GM18502 (cell line): Measurements from ENCODE around the gene PEPD.

Experiments
- ATAC-seq: cut with Tn5 transposase; IDR thresholded peaks from one replicate; pipeline ENCODE4 v1.9.1; 2021; ENCODE audit warnings: mild to moderate bottlenecking; ENCODE audit not compliant: unreplicated experiment, poor library complexity

PEPD gene

DNA sequence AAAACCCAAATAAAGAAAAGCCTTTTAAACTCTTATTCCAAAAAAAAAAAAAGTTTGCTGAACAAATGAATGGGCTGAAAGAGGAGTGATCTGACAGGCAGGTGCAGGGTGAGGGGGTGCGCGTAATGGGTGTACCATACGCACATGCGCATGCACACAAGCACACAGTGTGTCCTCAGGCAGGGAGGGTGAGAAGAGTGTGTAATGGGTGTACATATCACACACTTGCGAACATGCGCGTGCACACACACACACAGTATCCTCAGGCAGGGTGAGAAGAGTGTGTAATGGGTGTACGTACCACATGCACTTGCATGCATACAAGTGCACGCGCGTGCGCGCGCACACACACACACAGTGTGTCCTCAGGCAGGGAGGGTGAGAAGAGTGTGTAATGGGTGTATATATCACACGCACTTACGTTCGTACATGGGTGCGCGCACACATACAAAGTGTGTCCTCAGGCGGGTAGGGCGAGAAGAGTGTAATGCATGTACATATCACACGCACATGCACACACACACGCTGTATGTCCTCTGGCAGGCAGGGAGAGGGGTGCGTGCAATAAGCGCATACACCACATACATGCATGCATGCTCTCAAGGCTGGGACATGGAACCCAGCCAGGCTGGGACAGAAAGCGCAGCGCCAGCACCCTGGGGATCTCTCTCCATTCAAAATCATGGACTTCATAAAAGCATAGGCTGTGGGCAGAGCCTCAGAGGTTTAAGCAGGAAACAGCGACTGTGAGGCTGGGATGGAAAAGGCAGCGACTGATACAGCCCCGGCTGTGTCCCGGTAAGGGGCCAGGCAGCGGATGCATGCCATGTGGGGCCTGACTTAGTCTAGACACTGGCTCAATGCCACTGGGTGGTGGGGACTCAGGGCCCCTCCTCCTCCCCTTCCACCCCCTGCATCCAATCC lies 77.7 kb downstream of the PEPD start:
- no peak for ATAC-seq

DNA sequence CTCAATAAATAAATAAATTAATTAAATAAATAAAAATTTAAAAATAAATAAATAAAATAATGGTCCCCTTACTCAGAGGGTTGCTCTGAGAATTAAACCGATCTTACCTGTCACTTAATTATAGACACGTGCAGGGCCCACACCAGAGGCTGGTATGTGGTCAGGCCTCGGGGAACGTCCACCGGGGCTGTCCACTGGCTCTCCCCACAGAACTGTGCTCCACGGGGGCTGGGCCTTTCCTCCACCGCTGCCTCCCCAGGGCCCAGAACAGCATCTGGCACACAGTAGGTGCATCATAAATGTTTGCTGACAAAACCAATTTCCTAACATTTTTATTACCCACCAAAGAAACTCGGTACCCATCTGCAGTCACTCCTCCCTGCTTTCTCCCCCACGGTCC lies 78.9 kb downstream of the PEPD start:
- no peak for ATAC-seq

DNA sequence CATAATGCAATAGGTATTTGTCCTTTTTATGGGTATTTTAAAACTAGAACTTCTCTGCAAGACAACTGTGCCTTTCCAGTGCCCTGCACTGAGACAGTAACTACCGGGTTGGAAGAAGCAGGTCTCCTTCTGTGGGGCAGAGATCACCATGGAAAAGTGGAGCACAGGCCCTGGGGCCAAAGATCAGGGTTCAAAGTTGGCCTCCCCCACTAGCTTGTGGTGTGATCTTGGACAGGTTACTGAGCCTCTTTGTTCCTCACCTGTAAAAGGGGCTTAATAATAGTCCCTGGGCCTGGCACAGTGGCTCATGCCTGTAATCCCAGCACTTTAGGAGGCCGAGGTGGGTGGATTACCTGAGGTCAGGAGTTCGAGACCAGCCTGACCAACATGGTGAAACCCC lies 79.8 kb downstream of the PEPD start:
- ATAC-seq: no peak

DNA sequence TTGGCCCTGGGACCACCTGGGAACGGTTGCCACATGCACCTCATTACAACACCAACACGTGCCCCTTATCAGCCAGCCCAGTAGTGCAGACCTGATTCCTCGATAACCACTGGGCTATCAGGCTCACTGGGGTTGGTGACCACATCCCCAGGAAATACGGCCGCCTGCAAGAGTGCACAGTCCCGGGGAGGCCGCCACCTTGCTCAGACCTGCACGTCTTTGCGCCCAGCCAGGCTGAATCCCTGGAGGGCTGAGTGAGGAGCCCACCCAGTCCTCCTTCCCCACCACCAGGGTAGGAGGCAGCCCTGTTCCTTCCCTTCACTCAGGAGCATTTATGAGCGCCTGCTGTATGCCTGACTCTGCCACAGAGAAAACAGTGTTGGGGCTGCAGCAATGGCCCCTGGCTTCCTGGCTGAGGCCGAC lies 80.3 kb downstream of the PEPD start:
- no peak for ATAC-seq

DNA sequence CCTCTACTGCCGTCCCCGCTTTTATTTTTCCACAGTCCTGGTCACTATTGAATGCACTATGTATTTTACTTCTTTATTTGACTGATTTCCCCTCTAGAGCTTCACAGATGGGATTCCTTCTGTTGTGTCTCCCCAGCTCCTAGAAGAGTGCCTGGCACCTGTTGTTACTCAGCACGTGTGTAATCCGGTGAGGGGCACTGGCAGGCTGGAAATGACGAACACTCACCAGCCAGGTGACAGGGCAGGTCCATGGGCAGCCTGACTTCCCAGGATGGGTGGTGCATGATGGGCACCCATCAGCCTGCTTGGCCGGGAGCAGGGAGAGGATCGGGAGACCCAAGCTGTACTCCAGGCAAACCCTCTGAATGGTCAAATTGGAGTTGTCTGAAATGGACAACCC lies 80.9 kb downstream of the PEPD start:
- ATAC-seq: no peak

DNA sequence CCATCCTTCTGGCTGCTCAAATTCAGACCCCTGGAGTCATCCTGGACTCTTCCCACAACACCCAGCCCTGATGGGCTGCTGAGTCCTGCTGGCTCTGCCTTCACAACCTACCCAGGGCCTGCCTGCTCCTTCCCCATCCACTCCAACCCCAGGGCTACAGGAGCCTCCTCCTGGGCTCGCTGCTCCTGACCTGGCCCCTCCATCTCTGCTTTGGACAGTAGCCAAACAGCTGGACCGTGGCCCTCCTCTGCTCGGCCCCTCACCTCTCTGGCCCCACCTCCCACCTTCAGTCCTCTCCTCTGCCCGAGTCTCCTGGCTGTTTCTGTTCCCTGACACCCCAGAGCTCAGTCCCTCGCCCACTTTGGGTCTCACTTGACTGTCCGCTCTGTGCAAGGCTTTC lies 81.3 kb downstream of the PEPD start:
- ATAC-seq: no peak

DNA sequence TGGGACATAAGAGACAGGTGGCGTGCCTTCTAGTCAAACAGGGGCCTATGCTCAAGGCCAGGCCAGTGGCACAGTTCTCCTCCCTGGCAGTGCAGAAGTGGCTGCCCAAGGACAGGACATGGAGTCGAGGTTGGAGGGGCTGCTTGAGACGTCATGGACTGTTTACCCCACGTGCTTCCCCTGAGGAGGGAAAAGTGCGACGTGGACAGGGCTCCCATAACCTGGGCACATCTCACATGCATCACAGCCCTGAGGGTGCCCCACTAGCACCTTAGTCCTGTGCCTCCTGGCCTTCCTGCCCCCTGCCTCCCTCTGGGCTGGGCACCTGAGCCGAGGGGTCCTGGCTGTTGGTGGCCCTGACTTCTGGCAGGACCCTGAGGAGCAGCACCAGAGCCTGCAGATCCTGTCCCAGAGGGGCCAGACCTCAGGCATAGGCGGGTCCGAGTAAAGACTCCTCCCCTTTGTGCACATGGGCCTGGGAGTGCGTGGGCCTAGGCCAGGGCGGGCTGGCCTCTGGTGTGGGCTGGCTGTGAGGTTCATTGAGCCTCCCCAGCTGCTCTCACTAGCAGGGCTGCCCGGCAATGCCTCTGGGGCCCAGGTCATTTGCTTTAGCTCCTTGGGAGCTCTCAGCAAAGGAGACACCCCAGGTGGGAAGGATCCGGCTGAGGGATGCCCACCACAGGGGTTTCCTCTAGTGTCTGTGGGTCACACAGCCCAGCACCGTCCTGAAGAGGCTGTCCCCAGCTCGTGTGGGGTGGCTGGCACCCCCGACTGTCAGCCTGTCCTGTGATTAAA lies 82.4 kb downstream of the PEPD start:
- ATAC-seq: no peak

DNA sequence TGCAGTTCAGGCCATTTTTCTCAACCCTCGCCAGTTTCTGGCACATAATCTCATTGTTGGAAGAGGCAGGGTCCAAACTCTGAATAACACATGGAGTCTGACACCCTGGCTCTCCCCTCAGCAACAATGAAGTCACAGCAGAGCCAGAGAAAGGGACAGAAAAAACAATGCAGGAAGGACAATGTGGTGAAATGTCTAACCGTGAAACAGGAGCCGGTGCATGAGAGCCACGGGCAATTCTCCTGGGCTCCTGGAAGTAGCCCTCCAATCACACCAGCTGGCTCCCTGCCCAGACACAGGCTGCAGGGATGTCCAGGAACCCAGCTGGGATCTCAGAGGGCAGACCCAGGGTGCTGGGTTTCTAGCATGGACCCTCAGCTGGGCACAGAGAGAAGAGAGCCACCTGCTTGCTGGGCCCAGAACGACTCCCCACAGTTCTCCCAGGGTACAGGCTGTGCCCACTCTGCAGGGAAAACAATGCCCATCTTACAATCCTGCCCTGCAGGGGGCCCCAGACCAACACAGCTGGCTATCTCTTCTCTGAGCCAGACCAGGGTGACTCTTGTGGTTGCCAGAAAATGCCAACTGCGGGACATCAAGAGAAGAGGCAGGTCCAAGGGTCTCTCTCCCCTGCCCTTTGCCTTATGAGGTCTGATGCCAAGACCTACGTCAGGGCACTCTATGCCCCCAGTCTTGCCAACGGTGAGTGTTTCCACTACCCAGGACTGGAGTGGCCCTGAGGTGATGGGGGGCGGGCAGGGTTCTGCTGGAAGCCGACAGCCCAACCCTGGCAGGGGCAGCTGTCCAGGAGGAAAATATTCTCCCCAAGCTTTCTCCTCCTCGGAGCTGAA lies 83.5 kb downstream of the PEPD start:
- no peak for ATAC-seq

DNA sequence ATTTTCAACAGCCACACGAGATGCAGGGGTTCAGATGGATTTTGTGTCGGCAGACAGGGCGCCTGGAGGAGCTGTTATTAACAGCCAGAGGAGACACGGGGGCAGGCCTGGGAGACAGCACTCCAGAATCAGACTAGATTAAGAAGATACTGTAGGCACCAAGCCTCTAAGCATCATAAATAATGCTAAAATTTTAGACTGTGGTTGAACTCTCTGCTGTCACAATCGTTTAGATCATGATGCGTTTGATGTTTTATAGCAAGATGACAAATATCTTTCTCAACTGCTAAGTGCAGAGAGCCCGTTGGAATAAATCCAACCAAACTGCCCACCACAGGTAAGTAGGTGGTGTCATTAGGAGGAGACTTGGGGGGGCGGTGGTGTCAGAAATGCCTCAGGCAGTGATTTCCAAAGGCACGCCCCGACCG lies 84.2 kb downstream of the PEPD start:
- no peak for ATAC-seq

DNA sequence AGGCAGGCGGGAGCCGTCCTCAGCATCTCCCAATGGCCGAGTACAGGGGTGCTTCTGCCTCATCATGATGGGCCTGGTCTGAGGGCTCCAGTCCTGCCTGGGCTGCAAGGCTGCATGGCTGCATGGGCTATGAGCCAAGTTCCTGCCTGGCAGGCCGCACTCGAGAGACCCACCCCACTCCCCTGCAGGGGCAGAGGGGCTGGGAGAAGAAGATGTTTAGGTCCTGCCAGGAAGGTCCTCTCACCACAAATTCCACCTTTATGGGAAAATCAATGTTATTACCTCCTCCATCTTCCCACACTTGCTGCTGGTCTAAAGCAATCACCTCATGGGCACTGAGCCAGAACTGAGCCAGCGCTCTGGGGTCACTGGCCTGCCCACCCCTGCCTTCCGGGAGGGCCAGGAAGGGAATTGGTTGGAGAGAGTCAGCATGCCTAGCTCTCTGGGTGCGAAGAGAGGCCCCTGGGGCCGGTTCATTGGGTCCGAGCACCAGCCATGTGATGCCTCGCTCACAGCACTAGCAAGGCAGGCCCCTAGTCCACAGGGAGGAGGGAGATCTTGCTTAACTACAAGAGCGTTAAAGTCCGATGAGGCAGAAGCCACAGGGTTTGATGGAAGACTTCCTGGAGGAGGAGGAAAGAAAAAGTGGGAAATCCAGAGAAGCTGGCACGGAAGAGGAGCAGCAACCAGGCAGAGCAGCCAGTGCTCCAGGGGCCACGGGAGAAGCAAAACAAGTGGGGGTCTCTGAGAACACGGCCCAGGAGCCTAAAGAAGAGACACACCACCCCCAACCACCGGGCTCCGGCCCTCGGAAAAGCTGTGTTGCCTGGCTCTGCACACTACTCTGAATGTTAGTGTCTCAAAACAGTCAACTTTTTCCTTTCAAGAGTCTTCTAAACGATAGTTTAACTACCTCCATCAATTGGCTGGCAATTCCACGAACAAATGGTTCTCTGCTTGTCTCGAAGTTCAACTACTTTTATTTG lies 84.9 kb downstream of the PEPD start:
- ATAC-seq: no peak

DNA sequence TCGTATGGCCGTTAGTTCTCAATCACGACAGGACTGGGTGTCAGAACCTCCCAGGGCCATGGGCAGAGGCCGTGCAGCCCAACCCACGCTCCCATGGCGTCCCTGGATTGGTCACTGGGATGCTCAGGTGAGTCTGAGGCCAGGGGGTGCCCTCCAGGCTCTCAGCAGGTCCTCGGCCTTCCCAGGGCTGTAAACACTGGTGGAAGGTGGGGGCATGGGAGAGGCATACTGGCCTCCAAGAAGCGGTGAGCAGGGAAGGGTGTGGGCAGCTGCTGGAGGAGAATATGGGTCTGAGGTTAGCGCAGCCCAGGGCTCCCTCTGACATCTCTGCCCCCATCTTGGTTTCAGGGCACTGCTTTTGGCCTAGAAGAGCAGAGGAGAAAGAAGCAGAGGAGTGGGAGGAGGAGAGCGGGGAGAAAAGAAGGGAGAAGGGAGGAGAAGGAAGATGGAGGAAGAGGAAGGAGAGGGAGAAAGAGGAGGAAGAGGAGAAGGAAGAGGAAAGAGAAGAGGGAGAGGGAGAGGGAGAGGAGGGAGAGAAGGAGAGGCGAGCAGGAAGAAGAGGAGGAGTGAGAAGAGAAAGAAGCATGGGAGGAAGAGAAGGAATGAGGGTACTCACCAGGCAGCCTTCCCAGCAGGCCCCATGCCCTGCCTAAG lies 85.8 kb downstream of the PEPD start:
- ATAC-seq: no peak

DNA sequence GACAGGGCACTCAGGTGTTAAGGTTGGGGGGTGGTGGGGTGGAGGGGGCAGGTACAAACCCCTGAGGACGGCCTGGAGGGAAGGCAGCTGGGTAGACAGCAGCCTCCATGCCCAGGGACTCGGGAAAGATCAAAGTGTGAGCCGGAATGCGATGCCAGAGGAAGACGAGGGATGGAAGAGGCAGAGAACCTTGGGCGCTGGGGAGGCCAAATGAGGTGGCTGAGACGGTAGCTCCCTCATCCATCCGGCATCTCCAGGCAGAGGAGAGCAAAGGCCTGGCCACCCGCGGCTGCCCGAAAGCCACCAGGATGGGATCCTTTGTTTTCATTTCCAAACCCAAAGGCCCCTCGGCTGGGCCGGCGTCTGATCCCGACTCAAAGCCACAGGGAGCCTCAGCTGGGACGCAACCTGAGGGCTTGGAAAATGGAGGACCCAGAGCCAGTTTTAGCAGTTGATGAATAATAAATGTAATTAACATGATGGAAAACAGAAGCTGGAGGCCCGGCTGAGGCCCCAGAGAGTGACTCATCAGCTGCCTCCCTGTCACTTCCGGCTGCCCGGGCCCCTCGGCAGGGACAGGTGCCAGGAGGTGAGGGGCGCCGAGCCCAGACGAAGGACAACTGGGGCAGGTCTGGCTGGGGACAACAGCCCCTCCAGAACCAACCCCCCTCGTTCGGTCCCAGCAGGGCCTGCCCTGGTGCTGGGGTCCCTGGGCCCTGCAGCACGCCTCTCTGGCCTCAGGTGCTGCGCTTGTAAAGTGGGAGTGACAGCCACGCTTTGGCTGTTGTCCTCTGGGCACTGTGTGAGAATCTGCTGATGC lies 86.5 kb downstream of the PEPD start:
- ATAC-seq: no peak

DNA sequence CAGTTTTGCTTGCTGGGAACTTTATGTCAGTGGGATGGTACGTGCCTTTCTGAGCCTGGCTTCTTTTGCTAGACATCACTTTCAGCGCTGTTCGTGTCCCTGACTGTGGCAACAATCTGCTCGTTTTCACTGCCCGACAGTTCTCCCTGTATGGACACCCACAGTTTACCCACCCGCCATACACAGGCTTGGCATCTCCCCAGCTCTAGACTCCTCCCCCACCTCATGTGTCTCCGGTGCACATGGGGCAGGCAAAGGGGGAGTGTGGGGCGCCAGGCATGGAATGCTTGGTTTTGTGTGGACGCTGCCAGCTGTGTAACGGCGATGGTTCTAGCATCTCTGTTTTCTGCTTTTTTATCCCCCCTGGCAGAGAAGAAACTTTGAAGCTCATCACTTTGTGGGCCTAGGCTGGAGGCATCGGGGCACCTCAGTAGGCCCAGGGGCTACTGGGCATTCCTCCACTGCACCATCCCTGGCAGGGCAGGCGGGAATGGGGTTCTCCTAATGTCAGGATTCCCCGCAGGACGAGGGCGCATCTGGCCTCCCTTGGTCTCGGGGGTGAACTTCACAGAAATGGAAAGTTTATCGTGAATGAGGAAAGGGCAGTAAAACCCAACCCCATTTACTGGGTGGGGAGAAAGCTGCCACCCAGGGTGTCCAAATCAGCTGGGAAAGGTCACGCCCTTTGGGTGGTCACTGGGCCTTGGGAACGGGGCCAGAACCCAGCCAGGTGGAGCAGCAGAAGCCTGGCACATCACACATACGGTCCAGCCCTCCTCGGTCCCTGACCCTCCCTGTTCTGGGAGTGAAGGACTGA lies 87.3 kb downstream of the PEPD start:
- no peak for ATAC-seq

DNA sequence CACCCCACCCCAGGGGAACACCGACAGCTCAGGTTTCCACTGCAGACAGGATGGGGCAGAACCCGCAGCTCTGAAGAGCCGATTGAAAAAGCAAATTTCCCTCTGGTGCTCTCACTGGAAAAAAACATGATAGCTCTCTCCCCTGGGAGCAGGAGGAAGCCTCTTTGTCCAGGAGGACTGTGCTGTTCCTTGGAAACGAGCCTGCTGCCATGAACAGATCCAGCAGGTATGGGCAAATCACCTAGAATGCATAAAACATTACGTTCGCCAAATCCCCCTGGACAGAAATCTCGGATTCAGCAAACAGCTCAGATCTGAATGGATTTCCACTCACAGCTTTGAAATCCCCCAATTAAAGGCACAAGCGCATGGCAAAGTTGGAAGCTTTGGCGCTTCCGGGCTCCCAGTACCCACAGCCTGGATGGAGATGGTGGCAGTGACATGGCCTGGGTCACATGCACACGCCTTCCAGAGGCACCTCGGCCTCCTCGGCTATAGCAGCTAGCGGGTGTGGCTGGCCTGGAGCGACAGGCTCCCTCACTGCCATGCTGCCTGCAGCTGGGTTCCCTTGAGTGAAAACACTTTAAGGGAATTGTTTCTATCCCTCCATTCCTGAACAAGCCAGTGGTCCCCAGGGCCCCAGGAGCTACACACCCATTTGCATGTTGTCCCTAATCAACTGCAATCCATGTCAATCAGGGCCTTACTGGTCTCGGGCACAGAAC lies 89.0 kb downstream of the PEPD start:
- no peak for ATAC-seq

DNA sequence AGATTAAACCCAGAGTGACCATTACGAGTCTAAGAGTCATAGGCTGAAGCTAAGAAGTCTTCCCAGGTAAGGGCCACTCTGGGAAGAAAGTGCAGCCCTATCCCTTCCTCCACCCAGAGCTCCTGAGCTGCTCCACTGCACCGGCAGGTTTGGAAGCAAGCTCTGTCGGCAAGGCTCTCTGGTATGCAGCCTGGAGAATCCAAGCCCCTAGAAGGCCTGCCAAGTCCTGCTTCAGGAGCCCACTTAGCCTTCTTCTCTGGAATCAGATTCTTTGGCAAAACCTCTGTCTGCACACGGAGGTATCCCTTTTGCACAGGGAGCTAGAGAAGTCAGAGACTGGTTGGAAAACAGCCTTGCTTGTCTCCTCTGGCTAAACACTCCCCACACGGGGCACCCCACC lies 89.6 kb downstream of the PEPD start:
- ATAC-seq: no peak

DNA sequence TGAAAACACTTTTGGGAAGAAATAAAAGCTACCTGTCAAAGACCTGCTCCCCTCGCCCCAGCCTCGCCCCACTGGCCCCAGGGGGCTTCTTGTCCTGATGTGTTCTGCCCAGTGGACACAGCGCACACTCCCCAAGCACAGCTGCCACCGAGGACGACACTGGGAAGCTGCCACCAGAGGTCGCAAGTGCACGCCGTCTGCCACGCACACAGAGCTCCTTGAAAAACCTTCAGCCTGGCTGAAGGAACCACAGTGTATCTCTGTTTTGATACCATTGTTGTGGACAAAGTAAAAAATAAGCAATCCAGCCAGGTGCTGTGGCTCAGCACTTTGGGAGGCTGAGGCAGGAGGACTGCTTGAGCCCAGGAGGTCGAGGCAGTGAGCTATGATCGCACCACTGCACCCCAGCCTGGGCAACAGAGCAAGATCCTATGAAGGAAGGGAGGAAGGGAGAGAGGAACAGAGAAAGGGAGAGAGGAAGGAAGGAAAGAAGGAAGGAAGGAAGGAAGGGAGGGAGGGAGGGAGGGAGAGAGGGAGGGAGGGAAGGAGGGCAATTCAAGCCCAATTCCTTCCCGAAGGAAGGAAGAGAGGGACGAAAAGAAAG lies 90.8 kb downstream of the PEPD start:
- ATAC-seq: no peak
